ENCODE results near the gene SLC39A11. TPM values are rescaled to one million over a fixed set of nuclear protein-coding genes. Genes with fewer than 3 reads are reported as not detected.

SLC39A11 gene
- total RNA-seq, 2 experiments from 2014 or later, result 9.7 to 12.2 TPM

- Mint-ChIP-seq H3K27me3 (no peaks in the 10 kb centered on the region), H3K36me3 (ENCODE audit: low read depth) (peaks cover 67% of the 10 kb centered on the region), H3K4me1 (ENCODE audit: low read depth) (peaks cover under 1% of the 10 kb centered on the region), H3K27ac (no peak overlapping the region), H3K9me3 (no peaks in the 10 kb centered on the region), H3K4me3 (no peak overlapping the region)
- H3K4me1 ChIP-seq (ENCODE audit: insufficient read depth, low read length), result no peaks in the 10 kb centered on the region
- no peak for TF ChIP-seq CTCF (IDR thresholded peaks at IDR 0.05)
- DNase-seq, result no peak
- H3K4me3 ChIP-seq (ENCODE audit: low read length), result no peak overlapping the region
- H3K27me3 ChIP-seq (ENCODE audit: control insufficient read depth in 1 of 2, insufficient read depth in 2 of 2, low read length in 2 of 2), result no peaks in the 10 kb centered on the region
- peaks cover 18% of the 10 kb centered on the region for H3K36me3 ChIP-seq (ENCODE audit: insufficient read depth, low read length)
- intact Hi-C loops (cut with DNase I, micrococcal nuclease), result no loop called here
- ATAC-seq (ENCODE audit: poor library complexity), result no peak
- no peak overlapping the region for H3K27ac ChIP-seq (ENCODE audit: low read depth in 1 of 2, low read length in 2 of 2)
- ChIA-PET POLR2A (no interaction called here), CTCF (no interaction called here)
- no peaks in the 10 kb centered on the region for H3K9me3 ChIP-seq (ENCODE audit: control insufficient read depth in 1 of 2, insufficient read depth in 1 of 2, low read length in 2 of 2)
Observed at GRCh38 chr17:73071066-73071999, 21.2 kb downstream of the SLC39A11 start.

- no peak for TF ChIP-seq CTCF (IDR thresholded peaks at IDR 0.05)
- ChIA-PET CTCF (no interaction called here), POLR2A (interaction anchor here (0.6 kb wide), 1 partner anchor 228 kb away, joined by 3 read pairs; no protein-coding TSS in a partner anchor)
- Histone ChIP-seq H3K9me3 (ENCODE audit: control insufficient read depth in 1 of 2, insufficient read depth in 1 of 2, low read length in 2 of 2) (no peaks in the 10 kb centered on the region), H3K27me3 (ENCODE audit: control insufficient read depth in 1 of 2, insufficient read depth in 2 of 2, low read length in 2 of 2) (no peaks in the 10 kb centered on the region), H3K4me3 (ENCODE audit: low read length) (no peak overlapping the region), H3K36me3 (ENCODE audit: insufficient read depth, low read length) (peaks cover 18% of the 10 kb centered on the region), H3K4me1 (ENCODE audit: insufficient read depth, low read length) (no peaks in the 10 kb centered on the region), H3K27ac (ENCODE audit: low read depth in 1 of 2, low read length in 2 of 2) (no peak overlapping the region)
- ATAC-seq (ENCODE audit: poor library complexity) (no peak), DNase-seq (no peak)
- H3K4me3 Mint-ChIP-seq, result no peak overlapping the region
- peaks cover 52% of the 10 kb centered on the region for H3K36me3 Mint-ChIP-seq (ENCODE audit: low read depth)
- H3K27me3 Mint-ChIP-seq, result no peaks in the 10 kb centered on the region
- H3K9me3 Mint-ChIP-seq, result no peaks in the 10 kb centered on the region
- intact Hi-C loops (cut with DNase I, micrococcal nuclease), result no loop called here
- peaks cover 6% of the 10 kb centered on the region for H3K4me1 Mint-ChIP-seq (ENCODE audit: low read depth)
- H3K27ac Mint-ChIP-seq, result no peak overlapping the region
Observed at GRCh38 chr17:73069841-73070240, 22.6 kb downstream of the SLC39A11 start.

GRCh38 chr17:73069164-73069770, 23.2 kb downstream of the SLC39A11 start:
- H3K36me3 ChIP-seq (ENCODE audit: insufficient read depth, low read length), result peaks cover 18% of the 10 kb centered on the region
- H3K36me3 Mint-ChIP-seq (ENCODE audit: low read depth), result peaks cover 49% of the 10 kb centered on the region
- intact Hi-C loops (cut with DNase I, micrococcal nuclease), result no loop called here
- DNase-seq, result no peak
- H3K4me1 ChIP-seq (ENCODE audit: insufficient read depth, low read length), result no peaks in the 10 kb centered on the region
- H3K4me3 ChIP-seq (ENCODE audit: low read length), result no peak overlapping the region
- ATAC-seq (ENCODE audit: poor library complexity), result no peak
- H3K4me3 Mint-ChIP-seq, result no peak overlapping the region
- ChIA-PET CTCF (no interaction called here), POLR2A (no interaction called here)
- no peaks in the 10 kb centered on the region for H3K9me3 Mint-ChIP-seq
- no peak overlapping the region for H3K27ac Mint-ChIP-seq
- H3K9me3 ChIP-seq (ENCODE audit: control insufficient read depth in 1 of 2, insufficient read depth in 1 of 2, low read length in 2 of 2), result no peaks in the 10 kb centered on the region
- peaks cover 12% of the 10 kb centered on the region for H3K4me1 Mint-ChIP-seq (ENCODE audit: low read depth)
- H3K27me3 ChIP-seq (ENCODE audit: control insufficient read depth in 1 of 2, insufficient read depth in 2 of 2, low read length in 2 of 2), result no peaks in the 10 kb centered on the region
- H3K27ac ChIP-seq (ENCODE audit: low read depth in 1 of 2, low read length in 2 of 2), result no peak overlapping the region
- no peak for TF ChIP-seq CTCF (IDR thresholded peaks at IDR 0.05)
- H3K27me3 Mint-ChIP-seq, result no peaks in the 10 kb centered on the region
